Kidney glomerular epithelial cell (primary cell): Measurements from ENCODE around the gene TMEM245.
A peak's percentile ranks its signal among the peaks of the same experiment; 100 is the strongest.
"Not testable (repeated sequence)": the region's sequence is repeated elsewhere in the genome, so short reads cannot be mapped to it uniquely, and the experiment has no call there.

ENCODE experiments used
- DNase-seq: peaks from one replicate; lab custom pipeline; 2025; lab: John Stamatoyannopoulos, UW

Gene TMEM245

GRCh38 chr9:109063760-109064159, 56.0 kb downstream of the TMEM245 start:
- DNase-seq: peak; percentile 14

- DNase-seq: no peak
Observed at GRCh38 chr9:109062543-109062942, 57.2 kb downstream of the TMEM245 start.

- no peak for DNase-seq
Observed at GRCh38 chr9:109060191-109060590, 59.6 kb downstream of the TMEM245 start.

GRCh38 chr9:109053121-109053520, 66.6 kb downstream of the TMEM245 start:
- DNase-seq: not testable (repeated sequence)

GRCh38 chr9:109052416-109052815, 67.3 kb downstream of the TMEM245 start:
- no peak for DNase-seq

GRCh38 chr9:109051733-109052132, 68.0 kb downstream of the TMEM245 start:
- DNase-seq: no peak

- DNase-seq: no peak
Observed at GRCh38 chr9:109050444-109050843, 69.3 kb downstream of the TMEM245 start.

- no peak for DNase-seq
Observed at GRCh38 chr9:109048822-109049221, 70.9 kb downstream of the TMEM245 start.

- DNase-seq: no peak
Observed at GRCh38 chr9:109047259-109047658, 72.5 kb downstream of the TMEM245 start.

- DNase-seq: no peak
Observed at GRCh38 chr9:109046346-109046745, 73.4 kb downstream of the TMEM245 start.

GRCh38 chr9:109043578-109043977, 76.2 kb downstream of the TMEM245 start:
- no peak for DNase-seq

- DNase-seq: no peak
Observed at GRCh38 chr9:109040571-109040970, 79.2 kb downstream of the TMEM245 start.

- DNase-seq: peak; percentile 43
Observed at GRCh38 chr9:109039539-109039938, 80.2 kb downstream of the TMEM245 start.

- no peak for DNase-seq
Observed at GRCh38 chr9:109037946-109038715, 81.6 kb downstream of the TMEM245 start.

GRCh38 chr9:109036744-109037680, 82.7 kb downstream of the TMEM245 start:
- DNase-seq: no peak

GRCh38 chr9:109035684-109036423, 83.9 kb downstream of the TMEM245 start:
- peak; percentile 91 for DNase-seq

- DNase-seq: peak; percentile 16
Observed at GRCh38 chr9:109033941-109034700, 85.6 kb downstream of the TMEM245 start.

- peak; percentile 9 for DNase-seq
Observed at GRCh38 chr9:109031241-109031640, 88.5 kb downstream of the TMEM245 start.

GRCh38 chr9:109030426-109030825, 89.3 kb downstream of the TMEM245 start:
- no peak for DNase-seq

- DNase-seq: no peak
Observed at GRCh38 chr9:109028457-109028856, 91.3 kb downstream of the TMEM245 start.

GRCh38 chr9:109027176-109027575, 92.6 kb downstream of the TMEM245 start:
- no peak for DNase-seq
